ENCODE data around the gene DENND4A. TPM values are rescaled to one million over a fixed set of nuclear protein-coding genes. Genes with fewer than 3 reads are reported as not detected.

Gene DENND4A
- total RNA-seq, 1 experiment from 2014 or later, result 14.4 TPM

- no TSS peak for BruUV-seq (replicated peaks)
- ChIA-PET CTCF (no interaction called here), POLR2A (no interaction called here)
- H3K27me3 ChIP-seq (ENCODE audit: control insufficient read depth, insufficient read depth, low read length), result no peaks in the 10 kb centered on the region
- intact Hi-C loops (cut with micrococcal nuclease; ENCODE audit: unreplicated experiment), result no loop called here
- DNase-seq (ENCODE audit: low read depth, low spot score) (no peak), ATAC-seq (no peak)
- TF ChIP-seq CTCF (IDR thresholded peaks at IDR 0.05) (no peak), REST (IDR thresholded peaks at IDR 0.05; ENCODE audit: insufficient read depth in 1 of 2, low read depth in 2 of 2, low read length in 1 of 2) (no peak), TCF7L2 (IDR thresholded peaks at IDR 0.05; ENCODE audit: low read depth, low read length) (no peak), SIN3A (IDR thresholded peaks at IDR 0.05; ENCODE audit: borderline replicate concordance, insufficient read depth, low read depth, low read length) (no peak), POLR2AphosphoS5 (IDR thresholded peaks at IDR 0.05; ENCODE audit: low read depth, low read length) (no peak)
- H3K9me3 ChIP-seq (ENCODE audit: control insufficient read depth, insufficient read depth, low read depth, low read length), result no peaks in the 10 kb centered on the region
- in situ Hi-C loops (cut with HindIII; ENCODE audit: low pct_unique_long_range_greater_than_20kb, low sequenced_read_pairs), result no loop called here
- no peaks in the 10 kb centered on the region for H3K36me3 ChIP-seq (ENCODE audit: control insufficient read depth, insufficient read depth, low read length)
- H3K4me3 ChIP-seq (ENCODE audit: low read depth in 2 of 2, low read length in 2 of 2), result no peak overlapping the region
- no peaks in the 10 kb centered on the region for H3K4me1 ChIP-seq (ENCODE audit: control insufficient read depth, insufficient read depth, low read length)
- H3K27ac ChIP-seq (ENCODE audit: low read length), result no peak overlapping the region
Measured at GRCh38 chr15:65722191-65722590, 69.9 kb downstream of the DENND4A start.

DNA sequence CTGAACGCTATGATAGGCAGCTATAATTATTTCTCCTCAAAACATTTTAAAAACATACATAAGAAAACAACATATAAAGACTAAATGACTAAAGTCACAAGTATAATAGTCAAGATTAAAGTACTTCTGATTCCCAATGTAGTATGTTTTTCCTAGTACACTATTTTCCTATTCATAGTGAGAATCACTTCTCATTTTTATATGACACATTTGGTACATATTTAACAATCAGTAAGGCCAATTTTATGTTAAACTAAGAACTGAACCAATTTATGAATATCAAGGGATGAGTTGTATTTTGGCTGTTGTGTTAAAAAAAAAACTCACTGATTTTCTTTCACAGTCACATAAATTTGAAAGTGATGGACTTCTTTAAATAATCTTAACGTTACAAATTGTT lies 79.7 kb downstream of the DENND4A start:
- no peak overlapping the region for H3K4me3 ChIP-seq (ENCODE audit: low read depth in 2 of 2, low read length in 2 of 2)
- no peaks in the 10 kb centered on the region for H3K36me3 ChIP-seq (ENCODE audit: control insufficient read depth, insufficient read depth, low read length)
- intact Hi-C loops (cut with micrococcal nuclease; ENCODE audit: unreplicated experiment) (no loop called here), in situ Hi-C loops (cut with HindIII; ENCODE audit: low pct_unique_long_range_greater_than_20kb, low sequenced_read_pairs) (no loop called here)
- no TSS peak for BruUV-seq (replicated peaks)
- ATAC-seq (no peak), DNase-seq (ENCODE audit: low read depth, low spot score) (no peak)
- ChIA-PET POLR2A (no interaction called here), CTCF (no interaction called here)
- H3K27ac ChIP-seq (ENCODE audit: low read length), result no peak overlapping the region
- H3K9me3 ChIP-seq (ENCODE audit: control insufficient read depth, insufficient read depth, low read depth, low read length), result no peaks in the 10 kb centered on the region
- TF ChIP-seq REST (IDR thresholded peaks at IDR 0.05; ENCODE audit: insufficient read depth in 1 of 2, low read depth in 2 of 2, low read length in 1 of 2), result no peak
- TF ChIP-seq SIN3A (IDR thresholded peaks at IDR 0.05; ENCODE audit: borderline replicate concordance, insufficient read depth, low read depth, low read length), result no peak
- TF ChIP-seq TCF7L2 (IDR thresholded peaks at IDR 0.05; ENCODE audit: low read depth, low read length), result no peak
- no peak for TF ChIP-seq CTCF (IDR thresholded peaks at IDR 0.05)
- no peak for TF ChIP-seq POLR2AphosphoS5 (IDR thresholded peaks at IDR 0.05; ENCODE audit: low read depth, low read length)
- no peaks in the 10 kb centered on the region for H3K4me1 ChIP-seq (ENCODE audit: control insufficient read depth, insufficient read depth, low read length)
- H3K27me3 ChIP-seq (ENCODE audit: control insufficient read depth, insufficient read depth, low read length), result no peaks in the 10 kb centered on the region

Data from Panc1 (cell line).